GM19240 (cell line): Measurements from ENCODE around the gene SPIRE1.
"Not testable (repeated sequence)": the region's sequence is repeated elsewhere in the genome, so short reads cannot be mapped to it uniquely, and the experiment has no call there.

Source experiments
- DNase-seq: peaks from one replicate; pipeline ENCODE4 v3.0.0; 2011; ENCODE audit warnings: low spot score; ENCODE audit not compliant: insufficient read length

The SPIRE1 gene

DNA sequence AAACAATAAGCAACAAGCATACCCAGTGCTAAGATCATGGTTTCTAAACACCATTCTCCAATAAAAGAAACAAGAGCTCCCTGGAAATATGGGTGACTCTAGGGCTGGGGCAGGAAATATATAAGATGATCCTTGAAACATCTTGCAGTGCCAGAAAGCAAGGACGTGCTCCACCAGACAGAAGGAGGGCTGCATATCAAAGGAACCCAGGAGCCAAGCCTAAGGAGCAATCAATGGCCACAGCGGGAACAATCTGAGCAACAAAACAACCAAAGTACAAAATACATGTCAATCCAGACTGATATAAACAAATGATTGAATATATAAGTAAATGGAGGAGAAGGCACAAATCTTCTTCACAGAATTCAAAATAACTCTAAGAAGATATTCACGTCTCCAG, 10.1 kb downstream of the SPIRE1 start:
- no peak for DNase-seq

DNA sequence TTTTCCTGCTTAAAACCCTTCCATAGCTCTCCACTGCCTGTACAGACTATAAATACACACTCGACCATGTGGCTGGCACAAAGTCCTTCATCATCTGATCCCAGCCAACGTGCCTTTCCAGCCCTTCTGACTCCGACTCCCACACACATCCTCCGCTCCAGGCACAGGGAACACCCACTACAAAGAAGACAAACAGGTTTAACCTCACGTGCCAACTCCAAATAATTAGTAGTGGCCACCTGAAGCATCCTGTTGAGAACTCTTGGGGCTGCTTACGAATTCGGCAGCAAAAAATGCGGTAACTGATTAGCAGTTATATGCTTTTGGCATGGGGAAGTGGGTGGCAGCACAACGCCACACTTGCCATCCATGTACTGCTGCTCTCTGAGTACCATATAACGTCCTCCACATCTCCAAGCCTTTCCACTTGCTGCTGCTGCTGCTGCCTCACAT, 12.1 kb downstream of the SPIRE1 start:
- no peak for DNase-seq

DNA sequence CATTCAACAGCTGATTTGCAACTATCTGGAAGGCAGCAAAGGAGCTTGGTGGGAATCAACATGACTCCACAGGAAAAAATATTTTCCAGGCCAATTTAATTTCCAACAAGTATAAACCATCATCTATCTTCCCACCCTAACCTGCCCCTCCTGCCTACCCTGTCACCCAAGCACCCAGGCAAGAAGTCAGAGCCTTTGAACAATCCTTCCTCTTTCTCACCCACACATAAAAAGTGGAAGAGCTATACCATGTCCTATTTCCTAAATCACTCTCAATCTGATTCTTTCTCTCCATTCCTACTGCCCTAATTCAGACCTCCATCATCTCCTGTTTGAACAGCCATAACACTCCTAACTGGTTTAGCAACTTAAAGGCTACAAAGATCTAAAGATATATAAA, 12.7 kb downstream of the SPIRE1 start:
- DNase-seq = no peak

DNA sequence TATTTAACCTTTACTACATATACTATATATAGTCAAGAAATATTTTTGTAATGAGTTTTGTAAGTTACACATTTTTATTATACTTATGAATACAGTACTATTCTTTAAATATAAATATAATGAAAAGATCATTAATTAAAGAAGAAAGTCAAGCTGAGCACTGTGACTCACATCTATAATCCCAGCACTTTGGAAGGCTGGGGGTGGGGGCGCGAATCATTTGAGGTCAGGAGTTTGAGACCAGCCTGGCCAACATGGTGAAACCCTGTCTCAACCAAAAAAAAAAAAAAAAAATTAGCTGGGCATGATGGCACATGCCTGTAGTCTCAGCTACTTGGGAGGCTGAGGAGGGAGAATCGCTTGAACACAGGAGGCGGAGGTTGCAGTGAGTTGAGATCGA, 14.2 kb downstream of the SPIRE1 start:
- DNase-seq = not testable (repeated sequence)

DNA sequence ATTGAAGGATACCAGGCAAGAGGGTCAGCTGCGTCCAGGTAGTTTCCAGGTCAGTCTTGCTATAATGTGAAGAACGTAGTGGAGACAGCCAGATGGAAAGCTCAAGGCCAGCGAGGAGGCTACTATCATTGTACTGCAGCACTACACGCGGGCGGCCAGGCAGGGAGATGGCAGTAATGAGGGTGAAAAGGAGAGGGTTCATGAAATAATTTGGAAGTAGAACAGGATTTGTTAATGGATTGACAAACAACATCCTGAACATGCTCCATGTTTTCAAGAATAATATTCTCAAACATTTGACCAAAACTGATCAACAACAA, 17.1 kb downstream of the SPIRE1 start:
- DNase-seq = no peak

DNA sequence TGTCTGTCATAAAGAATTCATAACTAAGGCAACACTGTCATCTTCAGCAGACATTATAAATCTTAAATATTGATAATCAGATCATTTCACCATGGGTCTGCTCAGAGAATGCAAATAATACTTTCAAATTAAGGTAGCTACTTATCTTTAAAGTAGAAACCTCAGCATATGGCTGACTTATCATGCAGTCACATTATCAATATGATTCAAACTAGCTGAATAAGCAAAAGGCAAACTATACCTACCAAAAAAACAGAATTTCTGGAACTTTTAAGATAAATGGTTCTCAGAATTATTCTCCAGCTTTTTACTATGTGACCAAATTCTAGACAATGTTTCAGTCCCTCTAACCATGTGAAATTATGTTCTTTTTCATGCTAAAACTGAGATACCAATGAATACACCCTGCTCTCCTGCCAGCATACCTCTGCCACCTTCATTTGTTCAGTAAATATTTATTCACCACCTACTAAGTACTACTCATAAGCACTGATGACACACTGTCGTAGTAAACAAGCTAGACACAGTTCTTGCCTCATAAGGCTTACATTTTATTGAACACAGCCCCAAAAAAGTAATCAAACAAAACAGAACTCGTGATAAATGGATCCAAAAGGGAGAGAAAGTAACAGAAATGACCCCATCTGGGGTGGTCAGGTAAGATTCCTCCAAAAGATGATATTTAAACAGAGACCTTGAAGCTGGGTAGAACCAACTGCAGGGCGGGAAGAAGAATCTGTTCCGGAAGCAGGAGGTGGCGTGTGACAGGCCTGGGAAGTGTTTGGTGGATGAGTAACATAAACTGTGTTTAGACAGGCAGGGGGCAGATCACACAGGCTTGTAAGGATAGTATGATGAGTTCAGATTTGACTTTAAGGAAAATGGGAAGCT, 17.7 kb downstream of the SPIRE1 start:
- no peak for DNase-seq

DNA sequence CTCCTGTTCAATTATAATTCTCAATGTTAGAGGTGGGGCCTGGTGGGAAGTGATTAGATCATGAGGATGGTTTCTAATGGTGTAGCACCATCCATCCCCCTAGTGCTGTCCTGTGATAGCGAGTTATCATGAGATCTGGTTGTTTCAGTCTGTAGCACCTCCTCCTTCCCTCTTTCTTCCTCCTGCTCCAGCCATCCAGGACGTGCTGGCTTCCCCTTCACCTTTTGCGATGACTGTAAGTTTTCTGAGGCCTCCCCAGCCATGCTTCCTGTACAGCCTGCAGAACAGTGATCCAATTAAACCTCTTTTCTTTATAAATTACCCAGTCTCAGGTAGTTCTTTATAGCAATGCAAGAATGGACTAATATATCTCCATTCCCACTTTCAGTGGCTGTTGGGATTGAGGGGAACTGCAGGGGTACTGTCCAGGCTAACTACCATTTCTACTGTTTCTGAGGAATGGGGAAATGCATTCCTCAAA, 19.2 kb downstream of the SPIRE1 start:
- no peak for DNase-seq

DNA sequence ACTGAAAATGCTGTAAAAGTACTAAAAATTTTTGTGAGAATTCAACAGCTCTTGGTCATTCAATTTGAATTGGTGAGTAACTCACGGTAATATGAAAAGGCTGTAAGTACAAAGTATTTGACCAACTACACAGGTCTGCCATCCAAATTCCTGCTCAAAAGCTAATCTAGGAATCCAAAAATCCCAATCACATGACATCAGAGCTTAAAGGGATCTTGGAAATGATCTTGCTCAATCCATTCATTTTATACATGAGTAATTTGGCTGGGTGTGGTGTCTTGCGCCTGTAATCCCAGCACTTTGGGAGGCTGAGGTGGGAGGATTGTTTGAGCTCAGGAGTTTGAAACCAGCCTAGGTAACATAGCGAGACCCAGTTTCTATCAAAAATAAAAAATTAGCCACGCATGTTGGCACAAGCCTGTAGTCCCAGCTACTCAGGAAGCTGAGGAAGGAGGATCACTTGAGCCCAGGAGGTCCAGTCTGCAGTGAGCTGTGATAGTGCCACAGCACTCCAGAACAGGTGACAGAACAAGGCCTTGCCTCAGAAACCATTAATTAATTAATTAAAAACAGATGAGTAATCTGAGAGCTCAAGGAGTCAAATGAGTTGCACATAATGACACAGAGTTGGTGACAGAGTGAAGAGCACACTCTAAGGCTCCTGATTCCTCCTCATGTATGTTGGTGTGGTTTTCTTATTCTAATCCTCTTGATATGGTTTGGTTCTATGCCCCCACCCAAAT, 19.8 kb downstream of the SPIRE1 start:
- DNase-seq = no peak

DNA sequence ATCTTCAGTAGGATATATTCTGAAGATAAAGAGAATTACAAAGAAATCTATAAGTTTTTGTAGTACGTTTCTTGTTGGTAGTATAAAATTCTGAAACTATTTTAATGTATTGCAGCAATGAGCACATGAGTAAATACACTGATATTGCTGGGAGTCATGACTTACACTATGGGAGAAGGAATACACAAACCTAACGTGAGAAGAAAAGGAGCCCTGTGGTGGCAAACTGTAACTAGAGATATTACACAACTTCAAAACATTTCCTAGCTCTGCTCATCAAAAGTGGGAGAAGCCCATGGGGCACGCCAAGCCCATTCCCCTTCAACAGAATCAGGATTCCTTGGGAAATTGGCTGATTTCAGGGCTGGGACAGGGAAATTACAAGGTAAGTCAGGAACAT, 20.5 kb downstream of the SPIRE1 start:
- no peak for DNase-seq

DNA sequence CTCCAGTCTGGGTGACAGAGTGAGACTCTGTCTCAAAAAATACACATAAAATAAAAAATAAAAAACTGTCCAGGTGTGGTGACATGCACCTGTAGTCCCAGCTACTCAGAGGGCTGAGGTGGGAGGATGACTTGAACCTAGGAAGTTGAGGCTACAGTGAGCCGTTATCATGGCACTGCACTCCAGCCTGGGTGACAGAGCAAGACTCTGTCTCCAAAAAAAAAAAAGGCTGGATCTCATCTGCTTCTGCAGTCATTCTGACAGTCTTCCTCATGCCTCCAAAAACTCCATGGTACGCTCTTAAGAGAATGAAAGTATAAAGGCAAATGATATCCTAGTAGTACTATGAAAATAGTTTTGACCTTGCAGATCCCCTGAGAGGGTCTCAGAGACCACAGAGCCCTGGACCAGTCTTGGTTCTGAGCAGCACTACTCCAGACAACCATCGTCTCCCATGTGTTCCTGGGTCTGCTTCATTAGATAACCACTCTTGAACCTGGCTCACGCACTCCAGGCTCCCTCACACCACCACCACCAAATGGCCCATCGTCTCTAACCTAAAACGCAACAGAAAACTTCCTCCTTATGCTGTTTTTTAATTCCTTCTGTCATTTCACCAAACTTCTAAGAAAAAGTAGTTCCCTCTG, 26.0 kb downstream of the SPIRE1 start:
- no peak for DNase-seq

DNA sequence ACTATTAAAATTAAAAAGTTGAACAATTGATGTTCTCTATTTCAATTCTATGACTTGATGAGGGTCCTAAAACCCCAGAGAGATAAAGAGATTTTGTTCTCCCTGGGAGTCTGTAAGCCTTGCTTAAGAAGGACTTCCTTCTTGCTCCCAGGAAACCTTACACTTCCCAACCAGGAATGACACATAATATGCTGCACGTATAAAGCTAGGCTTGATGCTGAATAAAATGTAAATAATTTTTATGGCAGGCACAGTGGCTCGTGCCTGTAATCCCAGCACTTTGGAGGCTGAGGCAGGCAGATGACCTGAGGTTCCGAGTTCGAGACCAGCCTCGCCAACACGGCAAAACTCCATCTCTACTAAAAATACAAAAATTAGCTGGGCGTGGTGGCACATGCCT, 27.8 kb downstream of the SPIRE1 start:
- DNase-seq = no peak

DNA sequence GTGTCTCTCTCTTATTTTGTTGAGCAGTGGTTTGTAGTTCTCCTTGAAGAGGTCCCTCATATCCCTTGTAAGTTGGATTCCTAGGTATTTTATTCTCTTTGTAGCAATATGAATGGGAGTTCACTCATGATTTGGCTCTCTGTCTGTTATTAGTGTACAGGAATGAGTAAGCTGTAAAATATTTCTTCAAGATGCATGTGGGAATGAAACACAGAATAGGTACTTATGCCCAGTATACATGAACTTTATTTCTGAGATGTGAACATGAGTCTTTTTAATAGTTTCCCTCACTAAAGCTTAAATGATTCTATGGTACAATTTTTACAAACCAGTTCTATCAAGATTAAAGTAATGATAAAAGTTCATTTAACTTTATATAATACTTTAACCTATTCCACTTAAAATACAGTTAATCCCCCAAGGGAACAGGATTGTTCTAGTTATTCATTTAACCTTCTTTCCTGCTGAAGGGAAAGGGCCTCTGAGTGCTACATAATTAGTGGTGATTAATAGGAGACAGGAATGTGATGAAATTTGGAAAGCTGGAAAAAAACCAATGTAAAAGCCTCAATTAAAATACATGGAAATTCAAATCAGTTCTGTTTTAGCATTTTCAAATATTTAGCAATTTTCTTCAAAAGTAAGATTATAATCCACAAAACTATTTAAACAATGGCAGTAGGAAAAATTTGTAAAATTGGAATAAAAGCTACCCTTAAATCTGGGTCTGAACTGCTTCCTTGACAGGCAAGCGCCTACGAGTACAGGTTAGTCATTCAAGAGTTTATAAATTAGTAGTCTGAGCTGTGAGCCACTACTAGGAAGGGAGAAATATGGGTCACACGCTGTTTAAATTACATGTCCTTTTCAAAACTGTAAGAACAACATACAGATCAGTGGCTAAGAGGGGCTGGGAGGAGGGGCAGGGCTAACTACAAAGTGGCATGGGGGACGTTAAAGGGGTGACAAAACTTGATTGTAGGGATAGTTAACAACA, 28.9 kb downstream of the SPIRE1 start:
- no peak for DNase-seq

DNA sequence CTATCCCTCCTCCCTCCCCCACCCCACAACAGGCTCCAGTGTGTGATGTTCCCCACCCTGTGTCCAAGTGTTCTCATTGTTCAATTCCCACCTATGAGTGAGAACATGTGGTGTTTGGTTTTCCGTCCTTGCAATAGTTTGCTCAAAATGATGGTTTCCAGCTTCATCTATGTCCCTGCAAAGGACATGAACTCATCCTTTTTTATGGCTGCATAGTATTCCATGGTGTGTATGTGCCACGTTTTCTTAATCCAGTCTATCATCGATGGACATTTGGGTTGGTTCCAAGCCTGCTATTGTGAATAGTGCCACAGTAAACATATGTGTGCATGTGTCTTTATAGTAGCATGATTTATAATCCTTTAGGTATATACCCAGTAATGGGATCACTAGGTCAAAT, 30.7 kb downstream of the SPIRE1 start:
- DNase-seq = not testable (repeated sequence)

DNA sequence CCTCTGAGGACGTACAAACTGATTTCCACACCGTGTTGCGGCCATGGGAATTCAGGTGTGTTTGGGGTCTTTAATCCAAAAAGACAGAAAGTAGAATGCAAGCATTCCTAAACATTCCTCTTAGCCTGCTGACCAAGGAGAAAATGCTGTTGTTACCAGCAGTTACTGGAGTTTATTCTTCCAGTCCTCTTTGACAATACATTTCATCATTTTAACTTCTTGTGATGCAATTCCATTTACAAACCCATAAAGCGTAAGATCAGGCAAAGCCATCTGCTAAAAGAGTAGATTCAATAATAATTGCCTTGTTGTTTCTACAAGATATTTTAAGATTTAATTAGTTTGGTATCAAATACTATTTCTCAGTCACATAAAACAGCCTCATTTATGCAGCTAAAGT, 32.7 kb downstream of the SPIRE1 start:
- no peak for DNase-seq

DNA sequence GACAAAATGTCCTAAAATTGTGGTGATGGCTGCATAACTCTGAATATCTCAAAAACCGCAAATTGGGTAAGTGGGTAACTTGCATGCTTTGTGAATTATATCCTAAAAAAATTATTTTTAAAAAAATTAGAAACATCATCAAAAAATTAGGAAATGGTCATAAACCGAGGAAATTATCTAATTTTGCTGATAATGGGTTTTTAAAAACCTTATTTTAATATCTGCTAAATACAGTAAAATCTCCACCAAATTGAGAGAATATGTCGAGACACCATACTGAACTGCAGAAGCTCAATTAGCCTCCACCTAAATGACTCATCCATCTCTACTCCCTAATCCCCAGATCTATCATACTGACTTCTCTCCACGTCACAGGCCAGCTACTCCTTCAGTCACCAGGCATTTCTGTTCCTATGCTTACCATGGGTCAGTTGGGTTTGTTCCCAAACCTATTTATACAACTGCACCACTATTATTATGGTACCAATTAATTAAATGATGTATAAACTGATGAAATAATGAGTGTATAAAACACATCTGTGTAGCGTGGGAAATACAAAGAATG, 36.1 kb downstream of the SPIRE1 start:
- no peak for DNase-seq

DNA sequence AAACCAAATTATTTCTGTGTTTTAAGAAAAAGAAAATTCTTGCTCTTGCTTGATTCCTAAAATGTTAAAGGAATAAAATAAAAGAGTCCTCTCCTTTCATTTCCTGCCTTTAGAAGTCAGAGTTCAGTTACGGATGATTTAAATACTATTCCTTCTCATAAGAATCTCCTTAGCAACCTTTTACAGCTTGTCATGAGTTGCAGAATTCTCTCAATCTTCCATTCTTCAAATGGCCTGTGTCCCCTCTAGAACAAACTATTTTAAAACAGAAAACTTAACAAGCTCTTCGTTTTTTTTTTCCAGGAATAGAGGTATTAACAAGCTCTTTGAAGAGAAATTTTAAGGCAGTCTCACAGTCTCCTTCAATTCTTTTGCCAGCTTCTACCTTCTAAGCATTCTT, 42.2 kb downstream of the SPIRE1 start:
- no peak for DNase-seq

DNA sequence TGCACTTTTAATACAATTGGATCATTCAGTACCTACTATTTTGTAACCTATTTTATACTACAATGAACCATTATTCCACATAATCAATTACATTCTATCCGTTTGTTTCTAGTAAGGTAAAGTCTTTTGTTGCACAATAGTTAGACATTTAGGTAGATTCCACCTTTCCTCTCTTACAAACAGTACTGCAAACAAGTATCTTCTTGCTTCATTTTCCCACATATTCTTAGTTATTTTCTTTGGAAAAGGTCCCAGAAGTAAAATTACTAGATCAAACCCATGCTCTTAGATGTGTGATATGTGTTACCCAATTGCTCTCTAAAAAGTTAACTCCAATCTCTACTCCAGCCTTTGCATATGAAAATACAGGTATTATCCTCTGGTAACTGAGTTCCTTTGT, 49.6 kb downstream of the SPIRE1 start:
- DNase-seq = no peak

DNA sequence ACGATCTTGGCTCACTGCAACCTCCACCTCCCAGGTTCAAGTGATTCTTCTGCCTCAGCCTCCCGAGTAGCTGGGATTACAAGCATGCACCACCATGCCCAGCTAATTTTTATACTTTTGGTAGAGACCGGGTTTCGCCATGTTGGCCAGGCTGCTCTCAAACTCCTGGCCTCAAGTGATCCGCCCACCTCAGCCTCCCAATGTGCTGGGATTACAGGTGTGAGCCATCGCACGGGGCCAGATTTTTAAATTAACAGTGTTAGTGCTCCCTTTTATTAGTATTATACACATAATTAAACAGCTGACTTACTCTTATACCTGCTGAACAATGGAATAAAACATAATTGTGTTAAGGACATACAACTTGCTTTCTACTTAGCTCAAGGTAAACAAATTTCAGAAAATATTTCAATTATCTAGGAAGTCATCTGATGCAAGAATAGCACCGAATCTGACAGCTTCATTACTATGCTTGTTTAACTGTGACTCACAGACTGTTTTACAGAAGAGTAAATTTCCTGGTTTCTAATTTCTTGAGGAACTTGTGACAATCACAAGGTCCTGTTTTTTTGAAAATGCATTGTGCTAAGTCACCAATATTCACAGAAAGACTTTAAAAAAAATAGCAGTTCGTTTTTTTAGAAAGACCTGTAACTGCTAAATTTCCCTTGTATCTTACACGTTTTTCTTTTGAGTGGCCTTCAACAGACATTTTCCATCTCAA, 51.2 kb downstream of the SPIRE1 start:
- no peak for DNase-seq

DNA sequence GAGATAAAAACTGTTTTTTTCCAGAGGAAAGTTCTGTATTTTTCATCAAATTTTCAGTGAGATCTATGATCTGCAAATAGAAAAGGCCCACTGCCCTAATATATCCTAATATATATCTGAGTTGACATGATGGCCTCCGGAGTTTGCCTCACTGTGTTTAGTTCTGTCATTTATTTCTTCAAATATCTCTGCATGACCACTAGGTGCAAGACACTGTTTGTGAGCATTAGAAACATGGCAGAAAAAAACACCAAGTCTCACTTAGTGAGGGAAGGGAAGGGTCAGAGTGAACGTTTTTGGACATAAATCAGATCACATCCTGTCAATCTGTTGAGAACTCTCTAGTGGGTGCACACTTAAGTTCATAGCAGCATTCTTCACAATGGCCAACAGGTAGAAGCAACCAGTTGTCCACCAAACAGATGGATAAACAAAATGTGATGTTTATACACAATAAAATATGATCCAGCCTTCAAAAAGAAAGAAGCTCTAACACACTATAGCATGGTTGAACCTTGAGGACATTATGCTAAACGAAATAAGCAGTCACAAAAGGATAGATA, 53.4 kb downstream of the SPIRE1 start:
- no peak for DNase-seq

DNA sequence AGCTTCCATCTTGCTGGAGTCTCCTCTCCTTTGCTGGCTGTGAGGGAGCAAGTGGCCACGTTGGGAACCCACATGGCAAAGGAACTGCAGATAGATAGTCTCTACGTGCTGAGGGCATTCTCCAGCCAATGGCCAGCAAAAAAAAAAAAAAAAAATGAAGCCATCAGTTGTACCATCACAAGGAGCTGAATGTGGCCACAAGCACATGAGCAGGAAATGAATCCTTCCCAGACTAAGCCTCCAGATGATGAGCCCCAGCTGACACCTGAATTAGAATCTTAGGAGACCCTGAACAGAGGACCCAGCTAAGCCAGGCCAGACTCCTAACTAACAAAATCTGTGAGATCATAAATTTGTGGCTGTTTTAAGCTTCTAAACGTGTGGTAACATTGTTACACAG, 57.9 kb downstream of the SPIRE1 start:
- no peak for DNase-seq
